Esophagus squamous epithelium (tissue), 4 donors: ENCODE results near the gene PPP3CA.

Source experiments
- POLR2A ChIP-seq, 4 donors: fragments of 450-650 bp; IDR thresholded peaks; one replicate each; pipeline ENCODE4 v1.6.1; 2017; ENCODE audit warnings: antibody characterized with exemption in 4 of 4, mild to moderate bottlenecking in 4 of 4, moderate library complexity in 3 of 4
- TF ChIP-seq, protein P1 (sequence below), 6 experiments: fragments of 450-650 bp in 4 of 6; fragments of 200-600 bp in 2 of 6; sonication (generic) in 2 of 6; IDR thresholded peaks; one replicate each; pipeline ENCODE4 v1.5.1; 2016 to 2019; ENCODE audit warnings: antibody characterized with exemption in 6 of 6, mild to moderate bottlenecking in 4 of 6, moderate library complexity in 4 of 6

DNA sequence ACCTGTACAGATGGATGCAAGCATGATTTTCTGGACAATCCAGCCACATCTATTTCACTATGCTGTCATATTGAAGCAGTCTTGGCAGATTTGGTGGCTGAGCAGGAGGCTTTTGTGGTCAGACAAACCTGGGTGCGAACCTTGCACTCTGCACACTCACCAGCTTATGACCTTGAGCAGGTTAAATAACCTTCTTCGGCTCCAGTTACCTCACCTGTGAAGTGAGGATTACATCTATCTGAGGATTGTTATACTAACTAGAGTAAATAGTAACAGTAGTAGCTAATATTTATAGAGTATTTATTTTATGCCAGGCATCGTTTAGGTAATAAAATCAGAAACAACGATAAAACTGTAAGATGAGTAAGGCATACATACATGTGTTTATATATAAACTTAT, 150.0 kb downstream of the PPP3CA start:
- TF ChIP-seq, protein P1, sequence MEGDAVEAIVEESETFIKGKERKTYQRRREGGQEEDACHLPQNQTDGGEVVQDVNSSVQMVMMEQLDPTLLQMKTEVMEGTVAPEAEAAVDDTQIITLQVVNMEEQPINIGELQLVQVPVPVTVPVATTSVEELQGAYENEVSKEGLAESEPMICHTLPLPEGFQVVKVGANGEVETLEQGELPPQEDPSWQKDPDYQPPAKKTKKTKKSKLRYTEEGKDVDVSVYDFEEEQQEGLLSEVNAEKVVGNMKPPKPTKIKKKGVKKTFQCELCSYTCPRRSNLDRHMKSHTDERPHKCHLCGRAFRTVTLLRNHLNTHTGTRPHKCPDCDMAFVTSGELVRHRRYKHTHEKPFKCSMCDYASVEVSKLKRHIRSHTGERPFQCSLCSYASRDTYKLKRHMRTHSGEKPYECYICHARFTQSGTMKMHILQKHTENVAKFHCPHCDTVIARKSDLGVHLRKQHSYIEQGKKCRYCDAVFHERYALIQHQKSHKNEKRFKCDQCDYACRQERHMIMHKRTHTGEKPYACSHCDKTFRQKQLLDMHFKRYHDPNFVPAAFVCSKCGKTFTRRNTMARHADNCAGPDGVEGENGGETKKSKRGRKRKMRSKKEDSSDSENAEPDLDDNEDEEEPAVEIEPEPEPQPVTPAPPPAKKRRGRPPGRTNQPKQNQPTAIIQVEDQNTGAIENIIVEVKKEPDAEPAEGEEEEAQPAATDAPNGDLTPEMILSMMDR (IDR thresholded peaks at IDR 0.05) = no peak
- no peak for TF ChIP-seq POLR2A (IDR thresholded peaks at IDR 0.05)
